ENCODE data around the gene TNIP3.

DNA sequence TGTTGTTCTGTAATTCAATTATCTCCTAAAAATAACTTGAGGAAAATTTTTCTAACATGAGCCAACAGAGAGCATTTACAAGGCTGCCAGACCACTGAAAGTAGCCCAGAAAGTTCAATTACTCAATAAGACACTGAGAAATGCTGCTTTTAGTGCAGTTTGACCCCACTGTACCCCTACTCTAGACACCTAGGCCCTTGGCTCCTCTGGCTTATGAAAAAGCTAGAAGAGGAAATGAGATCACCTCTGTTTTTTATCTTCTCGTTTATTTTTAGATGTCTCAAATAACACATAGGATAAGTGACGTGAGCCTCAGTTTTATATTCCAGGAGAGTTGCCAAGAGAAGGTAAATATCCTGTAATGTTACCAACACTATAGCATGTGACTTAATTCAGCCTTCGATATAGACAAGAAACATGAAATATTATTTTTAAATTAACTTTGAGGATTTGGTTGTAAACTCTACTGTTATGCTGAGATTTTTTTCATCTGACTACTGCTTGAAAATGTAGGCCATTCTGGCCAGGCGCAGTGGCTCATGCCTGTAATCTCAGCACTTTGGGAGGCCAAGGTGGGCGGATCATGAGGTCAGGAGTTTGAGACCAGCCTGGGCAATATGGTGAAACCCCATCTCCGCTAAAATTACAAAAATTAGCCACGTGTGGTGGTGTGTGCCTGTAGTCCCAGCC, 24.4 kb downstream of the TNIP3 start:
- TF ChIP-seq, protein P1, sequence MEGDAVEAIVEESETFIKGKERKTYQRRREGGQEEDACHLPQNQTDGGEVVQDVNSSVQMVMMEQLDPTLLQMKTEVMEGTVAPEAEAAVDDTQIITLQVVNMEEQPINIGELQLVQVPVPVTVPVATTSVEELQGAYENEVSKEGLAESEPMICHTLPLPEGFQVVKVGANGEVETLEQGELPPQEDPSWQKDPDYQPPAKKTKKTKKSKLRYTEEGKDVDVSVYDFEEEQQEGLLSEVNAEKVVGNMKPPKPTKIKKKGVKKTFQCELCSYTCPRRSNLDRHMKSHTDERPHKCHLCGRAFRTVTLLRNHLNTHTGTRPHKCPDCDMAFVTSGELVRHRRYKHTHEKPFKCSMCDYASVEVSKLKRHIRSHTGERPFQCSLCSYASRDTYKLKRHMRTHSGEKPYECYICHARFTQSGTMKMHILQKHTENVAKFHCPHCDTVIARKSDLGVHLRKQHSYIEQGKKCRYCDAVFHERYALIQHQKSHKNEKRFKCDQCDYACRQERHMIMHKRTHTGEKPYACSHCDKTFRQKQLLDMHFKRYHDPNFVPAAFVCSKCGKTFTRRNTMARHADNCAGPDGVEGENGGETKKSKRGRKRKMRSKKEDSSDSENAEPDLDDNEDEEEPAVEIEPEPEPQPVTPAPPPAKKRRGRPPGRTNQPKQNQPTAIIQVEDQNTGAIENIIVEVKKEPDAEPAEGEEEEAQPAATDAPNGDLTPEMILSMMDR (IDR thresholded peaks at IDR 0.05) = no peak
- TF ChIP-seq POLR2A (IDR thresholded peaks at IDR 0.05) = no peak
